ENCODE measurements around the gene ZNF442. TPM values are rescaled to one million over a fixed set of nuclear protein-coding genes. Genes with fewer than 3 reads are reported as not detected.
A peak's percentile ranks its signal among the peaks of the same experiment; 100 is the strongest.
"Not testable (repeated sequence)": the region's sequence is repeated elsewhere in the genome, so short reads cannot be mapped to it uniquely, and the experiment has no call there.

Gene ZNF442
- total RNA-seq, 1 donor from 2014 or later: 0.55 TPM

DNA sequence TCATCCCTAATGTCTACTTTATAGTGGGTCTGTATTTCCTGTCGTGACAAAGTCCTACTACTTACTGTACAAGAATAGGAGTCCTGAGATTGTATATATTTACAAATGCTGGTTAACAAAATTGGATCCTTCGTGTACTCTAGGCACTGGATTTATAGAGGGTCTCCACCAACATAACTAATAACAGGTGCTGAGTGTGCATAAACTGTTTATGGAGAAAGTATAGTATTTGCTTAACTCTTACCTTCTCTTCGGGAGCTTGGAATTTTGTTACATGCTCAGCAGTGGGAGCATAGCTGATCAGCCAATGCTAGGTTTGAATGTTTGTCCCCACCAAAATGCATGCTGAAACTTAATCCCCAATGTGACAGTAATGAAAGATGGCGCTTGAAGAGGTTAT is 12.1 kb downstream of the ZNF442 start:
- Mint-ChIP-seq H3K27me3 (ENCODE audit: low read depth) (no peaks in the 10 kb centered on the region), H3K36me3 (ENCODE audit: low read depth) (peaks cover 27% of the 10 kb centered on the region), H3K4me1 (ENCODE audit: low read depth) (no peaks in the 10 kb centered on the region), H3K9me3 (peaks cover 80% of the 10 kb centered on the region), H3K27ac (no peak overlapping the region), H3K4me3 (ENCODE audit: low read depth) (no peak overlapping the region)
- intact Hi-C loops (cut with micrococcal nuclease): no loop called here
- no peak for DNase-seq (ENCODE audit: low spot score)

DNA sequence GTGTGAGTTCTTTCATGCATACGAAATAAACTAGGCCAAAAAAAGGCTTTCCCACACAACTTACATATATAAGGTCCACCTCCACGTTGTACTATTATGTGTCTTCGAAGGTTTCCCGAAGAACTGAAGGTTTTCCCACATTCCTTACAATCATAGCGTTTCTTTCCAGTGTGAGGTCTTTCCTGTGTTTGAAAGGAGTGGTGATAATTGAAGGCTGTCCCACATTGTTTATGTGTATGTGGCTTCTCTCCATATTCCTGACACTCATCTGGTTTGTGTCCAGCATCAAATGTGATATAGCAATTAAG is 14.6 kb downstream of the ZNF442 start:
- H3K27me3 Mint-ChIP-seq (ENCODE audit: low read depth): no peaks in the 10 kb centered on the region
- H3K36me3 Mint-ChIP-seq (ENCODE audit: low read depth): peaks cover 25% of the 10 kb centered on the region
- H3K4me1 Mint-ChIP-seq (ENCODE audit: low read depth): no peaks in the 10 kb centered on the region
- H3K9me3 Mint-ChIP-seq: peaks cover 81% of the 10 kb centered on the region
- intact Hi-C loops (cut with micrococcal nuclease): no loop called here
- H3K27ac Mint-ChIP-seq: no peak overlapping the region
- H3K4me3 Mint-ChIP-seq (ENCODE audit: low read depth): no peak overlapping the region
- no peak for DNase-seq (ENCODE audit: low spot score)

DNA sequence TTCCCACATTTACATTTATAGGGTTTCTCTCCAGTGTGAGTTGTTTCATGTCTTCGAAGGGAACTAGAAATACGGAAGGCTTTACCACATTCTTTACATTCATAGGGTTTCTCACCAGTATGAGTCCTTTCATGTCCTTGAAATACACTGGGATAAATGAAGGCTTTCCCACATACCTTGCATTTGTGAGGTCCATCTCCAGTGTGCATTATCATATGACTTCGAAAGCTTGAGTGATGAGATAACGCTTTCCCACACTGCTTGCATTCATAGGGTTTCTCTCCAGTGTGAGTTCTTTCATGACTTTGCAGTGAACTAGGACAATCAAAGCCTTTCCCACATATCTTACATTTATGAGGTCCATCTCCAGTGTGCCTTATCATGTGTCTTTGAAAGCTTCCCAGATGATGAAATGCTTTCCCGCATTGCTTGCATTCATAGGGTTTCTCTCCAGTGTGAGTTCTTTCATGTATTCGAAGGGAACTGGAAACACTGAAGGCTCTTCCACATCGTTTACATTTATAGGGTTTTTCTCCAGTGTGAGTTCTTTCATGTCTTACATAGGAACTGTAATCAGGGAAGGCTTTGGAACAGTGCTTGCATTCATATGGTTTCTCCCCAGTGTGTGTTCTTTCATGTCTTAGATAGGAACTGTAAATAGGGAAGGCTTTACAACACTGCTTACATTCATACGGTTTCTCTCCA is 15.1 kb downstream of the ZNF442 start:
- no peak overlapping the region for H3K27ac Mint-ChIP-seq
- H3K4me1 Mint-ChIP-seq (ENCODE audit: low read depth): no peaks in the 10 kb centered on the region
- H3K4me3 Mint-ChIP-seq (ENCODE audit: low read depth): no peak overlapping the region
- H3K36me3 Mint-ChIP-seq (ENCODE audit: low read depth): peaks cover 25% of the 10 kb centered on the region
- DNase-seq (ENCODE audit: low spot score): no peak
- intact Hi-C loops (cut with micrococcal nuclease): no loop called here
- H3K27me3 Mint-ChIP-seq (ENCODE audit: low read depth): no peaks in the 10 kb centered on the region
- H3K9me3 Mint-ChIP-seq: peaks cover 84% of the 10 kb centered on the region

DNA sequence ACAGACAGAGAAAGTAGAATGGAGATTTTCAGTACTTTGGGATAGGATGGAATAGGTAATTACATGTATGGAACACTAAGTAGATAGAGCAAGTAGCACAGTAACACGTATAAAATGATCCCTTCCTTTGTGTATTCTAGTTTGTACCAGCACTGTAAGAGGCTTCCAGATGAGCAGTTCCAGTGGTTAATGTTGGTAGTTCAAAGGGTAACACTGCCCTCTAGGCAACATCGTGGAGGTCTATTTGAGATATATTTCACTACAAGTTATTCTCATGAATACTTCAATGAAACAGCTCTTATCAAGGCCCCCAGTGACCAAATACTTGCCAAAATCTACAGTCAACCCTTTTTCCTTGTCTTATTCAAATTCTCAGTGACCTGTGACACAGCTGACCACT is 18.6 kb downstream of the ZNF442 start:
- intact Hi-C loops (cut with micrococcal nuclease): no loop called here
- no peak for DNase-seq (ENCODE audit: low spot score)
- no peak overlapping the region for H3K4me3 Mint-ChIP-seq (ENCODE audit: low read depth)
- peaks cover 21% of the 10 kb centered on the region for H3K36me3 Mint-ChIP-seq (ENCODE audit: low read depth)
- H3K4me1 Mint-ChIP-seq (ENCODE audit: low read depth): no peaks in the 10 kb centered on the region
- H3K9me3 Mint-ChIP-seq: peaks cover 72% of the 10 kb centered on the region
- H3K27ac Mint-ChIP-seq: no peak overlapping the region
- no peaks in the 10 kb centered on the region for H3K27me3 Mint-ChIP-seq (ENCODE audit: low read depth)

DNA sequence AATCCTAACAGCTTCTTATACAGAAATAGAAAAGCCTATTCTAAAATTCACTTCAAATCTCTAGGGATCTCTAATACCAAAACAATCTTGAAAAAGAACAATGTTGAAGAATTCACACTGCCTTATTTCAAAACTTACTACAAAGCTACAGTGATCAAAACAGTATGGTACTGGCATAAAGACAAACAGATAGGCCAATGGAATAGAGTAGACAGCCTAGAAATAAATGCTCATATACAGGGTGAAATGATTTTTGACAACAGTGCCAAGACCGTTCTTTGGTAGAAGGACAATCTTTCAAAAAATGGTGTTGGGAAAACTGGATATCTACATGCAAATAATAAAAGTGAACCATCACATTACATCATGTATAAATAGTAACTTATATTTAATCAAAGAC is 20.3 kb downstream of the ZNF442 start:
- intact Hi-C loops (cut with micrococcal nuclease): no loop called here
- no peaks in the 10 kb centered on the region for H3K27me3 Mint-ChIP-seq (ENCODE audit: low read depth)

DNA sequence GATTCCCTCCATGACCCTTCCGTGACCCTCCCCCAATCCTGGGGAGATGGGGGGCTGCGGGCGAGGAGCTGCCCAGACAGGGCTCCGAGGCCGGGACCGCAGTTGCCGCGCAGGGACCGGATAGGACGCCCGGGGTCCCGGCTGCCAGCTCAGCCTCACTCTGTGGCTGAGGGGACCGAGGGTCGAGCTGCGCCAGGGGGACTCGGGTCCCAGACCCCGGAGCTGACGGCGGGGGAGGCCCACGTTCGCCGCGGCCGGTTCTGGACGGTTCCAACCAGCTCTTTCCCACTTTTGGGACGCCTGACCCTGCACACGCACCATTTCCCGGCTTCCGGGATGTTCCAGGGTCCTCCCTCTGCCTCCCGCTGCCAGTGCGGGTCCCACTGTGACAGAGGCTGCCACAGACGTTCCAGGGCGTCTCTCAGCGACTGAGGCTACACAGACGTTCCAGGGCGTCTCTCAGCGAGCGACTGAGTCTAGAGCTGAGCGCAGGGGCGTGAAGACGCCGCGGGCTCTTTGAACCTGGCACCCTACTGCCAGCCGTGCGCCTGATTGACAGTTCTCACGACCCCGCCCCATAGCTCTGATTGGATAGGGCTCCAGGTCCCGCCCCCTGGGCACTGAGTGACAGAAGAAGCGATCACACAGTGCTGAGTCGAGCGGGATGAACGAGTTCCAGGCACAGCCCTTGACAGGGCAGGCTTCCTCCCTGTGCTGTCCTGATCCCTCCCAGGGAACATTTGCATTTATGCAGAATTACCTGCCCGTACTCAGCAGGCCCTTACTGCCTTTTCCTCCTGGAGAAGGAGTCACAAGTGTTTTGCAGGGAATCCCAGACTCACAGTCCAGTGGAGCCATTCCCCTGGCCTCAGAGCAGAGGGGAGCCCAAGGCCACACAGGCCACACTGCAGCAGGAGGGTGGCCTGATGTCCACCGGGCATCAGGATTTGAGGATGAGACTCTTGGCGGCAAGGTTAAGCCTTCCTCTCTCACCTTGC is 32.0 kb downstream of the ZNF442 start, which contains the start of gene ZNF563:
Gene ZNF563 (minus strand): TSS at position 472 of the 998 bp plus-strand sequence. CDS start 151 bp downstream, at position 321.
- peak within 1 kb of the TSS; percentile 98 for H3K4me3 Mint-ChIP-seq (ENCODE audit: low read depth)
- peaks cover 6% of the 10 kb centered on the region for H3K9me3 Mint-ChIP-seq
- no peaks in the 10 kb centered on the region for H3K27me3 Mint-ChIP-seq (ENCODE audit: low read depth)

More for the DNA sequence above, 20.3 kb downstream of the ZNF442 start:
- Mint-ChIP-seq H3K4me1 (ENCODE audit: low read depth) (no peaks in the 10 kb centered on the region), H3K36me3 (ENCODE audit: low read depth) (peaks cover 9% of the 10 kb centered on the region), H3K4me3 (ENCODE audit: low read depth) (no peak overlapping the region), H3K9me3 (peaks cover 66% of the 10 kb centered on the region), H3K27ac (no peak overlapping the region)
- DNase-seq (ENCODE audit: low spot score): no peak

DNA sequence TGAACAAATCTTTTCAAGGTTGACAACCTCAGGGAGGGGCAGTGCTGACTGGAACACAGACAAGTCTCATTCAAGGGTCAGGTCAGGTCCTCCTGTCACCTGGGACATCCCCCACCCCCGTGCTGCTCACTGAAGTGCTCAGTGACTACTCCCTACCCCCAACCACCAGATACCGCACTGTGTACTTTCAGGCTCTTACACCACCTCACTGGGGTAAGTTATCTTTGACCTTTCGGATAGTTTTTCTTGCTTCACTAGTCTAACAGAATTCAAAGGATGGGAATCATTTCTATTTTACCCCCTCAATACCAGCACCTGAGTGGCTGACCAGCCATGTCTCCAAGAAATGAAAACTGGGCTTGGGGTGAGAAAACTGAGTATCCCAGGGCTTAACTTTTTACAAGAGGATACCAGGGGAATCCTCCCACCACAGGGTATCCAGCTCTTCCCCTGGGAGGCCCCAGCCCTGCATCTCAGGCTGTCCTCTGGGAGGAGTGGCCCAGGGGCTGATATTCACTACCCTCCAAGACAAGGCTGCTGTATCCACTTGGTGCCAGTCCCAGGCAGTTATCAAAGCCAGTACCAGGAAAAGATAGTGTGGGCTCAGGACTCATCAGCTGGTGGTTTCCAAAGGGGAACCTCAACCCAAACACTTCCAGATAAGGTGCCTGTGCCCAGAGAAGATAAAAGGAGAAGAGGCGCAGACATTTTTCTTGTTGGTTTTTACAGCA is 34.1 kb downstream of the ZNF442 start:
- Mint-ChIP-seq H3K4me1 (ENCODE audit: low read depth) (peaks cover 32% of the 10 kb centered on the region), H3K4me3 (ENCODE audit: low read depth) (peak overlapping the region; percentile 98), H3K9me3 (peaks cover 19% of the 10 kb centered on the region), H3K27me3 (ENCODE audit: low read depth) (no peaks in the 10 kb centered on the region), H3K27ac (peak overlapping the region; percentile 80), H3K36me3 (ENCODE audit: low read depth) (peaks cover 19% of the 10 kb centered on the region)
- intact Hi-C loops (cut with micrococcal nuclease): loop anchor here (1.0 to 5.0 kb wide), 4 partner anchors 34 to 221 kb away; partner anchors contain the start of genes ZNF442, ZNF564 and ZNF799
- DNase-seq (ENCODE audit: low spot score): peak; percentile 11

More for the DNA sequence above, 32.0 kb downstream of the ZNF442 start, which contains the start of gene ZNF563:
- Mint-ChIP-seq H3K36me3 (ENCODE audit: low read depth) (peaks cover 6% of the 10 kb centered on the region), H3K27ac (peak within 1 kb of the TSS; percentile 97), H3K4me1 (ENCODE audit: low read depth) (peaks cover 32% of the 10 kb centered on the region)
- intact Hi-C loops (cut with micrococcal nuclease): loop anchor here (1.0 to 5.0 kb wide), 4 partner anchors 39 to 219 kb away; partner anchors contain the start of genes ZNF44, ZNF443, ZNF564 and ZNF799
- peak; percentile 97 for DNase-seq (ENCODE audit: low spot score)

DNA sequence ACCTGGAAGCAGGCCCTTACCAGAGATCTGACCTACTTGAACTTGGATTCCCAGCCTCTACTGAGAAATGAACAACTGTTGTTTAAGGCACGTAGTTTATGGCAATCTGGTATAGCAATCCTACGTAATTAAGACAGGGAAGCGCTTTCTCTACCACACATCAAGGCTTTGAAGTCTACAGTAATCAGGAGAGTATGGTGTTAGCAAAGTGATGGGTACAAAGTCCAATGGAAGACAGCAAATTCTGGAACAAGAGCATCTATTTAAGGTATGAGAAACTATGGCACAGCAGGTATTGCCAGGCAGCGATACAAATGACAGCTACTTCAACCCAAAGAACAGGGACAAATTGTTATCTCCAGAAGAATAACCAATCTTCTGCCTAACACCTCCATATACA is 35.1 kb downstream of the ZNF442 start:
- peaks cover 29% of the 10 kb centered on the region for H3K36me3 Mint-ChIP-seq (ENCODE audit: low read depth)
- intact Hi-C loops (cut with micrococcal nuclease): loop anchor here (5.0 kb wide), 2 partner anchors 72 to 222 kb away; partner anchors contain the start of genes ZNF564 and ZNF799
- H3K9me3 Mint-ChIP-seq: peaks cover 30% of the 10 kb centered on the region
- H3K4me3 Mint-ChIP-seq (ENCODE audit: low read depth): no peak overlapping the region
- no peak overlapping the region for H3K27ac Mint-ChIP-seq
- H3K27me3 Mint-ChIP-seq (ENCODE audit: low read depth): no peaks in the 10 kb centered on the region
- DNase-seq (ENCODE audit: low spot score): no peak
- peaks cover 32% of the 10 kb centered on the region for H3K4me1 Mint-ChIP-seq (ENCODE audit: low read depth)

DNA sequence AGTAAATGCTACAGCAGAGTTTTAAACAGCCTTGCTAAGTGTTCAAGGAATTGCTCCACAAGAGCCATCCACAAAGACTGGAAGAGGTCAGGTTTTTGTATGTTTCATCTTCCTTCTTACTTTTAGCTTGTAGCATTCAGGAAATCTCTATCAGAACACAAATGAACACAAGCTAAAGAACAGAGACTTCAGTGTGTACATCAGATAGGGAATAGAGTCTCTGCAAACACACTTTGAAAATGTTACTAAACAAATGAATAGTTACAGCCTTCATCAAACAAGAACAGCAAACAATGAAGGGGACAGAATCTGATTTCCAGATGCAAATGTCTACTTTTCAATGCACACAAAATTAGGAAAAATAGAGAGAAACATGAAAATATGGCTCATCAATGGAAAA is 39.8 kb downstream of the ZNF442 start:
- H3K27ac Mint-ChIP-seq: no peak overlapping the region
- no peak overlapping the region for H3K4me3 Mint-ChIP-seq (ENCODE audit: low read depth)
- peaks cover 8% of the 10 kb centered on the region for H3K4me1 Mint-ChIP-seq (ENCODE audit: low read depth)
- H3K9me3 Mint-ChIP-seq: peaks cover 58% of the 10 kb centered on the region
- intact Hi-C loops (cut with micrococcal nuclease): no loop called here
- peaks cover 70% of the 10 kb centered on the region for H3K36me3 Mint-ChIP-seq (ENCODE audit: low read depth)
- no peak for DNase-seq (ENCODE audit: low spot score)
- no peaks in the 10 kb centered on the region for H3K27me3 Mint-ChIP-seq (ENCODE audit: low read depth)

DNA sequence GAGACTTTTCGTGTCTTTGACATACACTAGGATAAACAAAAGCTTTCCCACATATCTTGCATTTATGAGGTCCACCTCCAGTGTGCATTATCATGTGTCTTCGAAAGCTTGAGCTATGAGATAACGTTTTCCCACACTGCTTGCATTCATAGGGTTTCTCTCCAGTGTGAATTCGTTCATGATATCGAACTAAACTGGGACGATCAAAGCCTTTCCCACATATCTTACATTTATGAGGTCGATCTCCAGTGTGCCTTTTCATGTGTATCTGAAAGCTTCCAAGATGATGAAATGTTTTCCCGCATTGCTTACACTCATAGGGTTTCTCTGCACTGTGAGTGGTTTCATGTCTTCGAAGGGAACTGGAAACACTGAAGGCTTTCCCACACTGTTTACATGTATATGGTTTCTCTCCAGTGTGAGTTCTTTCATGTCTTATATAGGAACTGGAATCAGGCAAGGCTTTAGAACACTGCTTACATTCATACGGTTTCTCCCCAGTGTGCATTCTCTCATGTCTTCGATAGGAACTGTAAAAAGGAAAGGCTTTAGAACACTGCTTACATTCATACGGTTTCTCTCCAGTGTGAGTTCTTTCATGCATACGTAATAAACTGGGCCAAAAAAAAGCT is 46.6 kb downstream of the ZNF442 start:
- Mint-ChIP-seq H3K4me3 (ENCODE audit: low read depth) (no peak overlapping the region), H3K27ac (no peak overlapping the region), H3K27me3 (ENCODE audit: low read depth) (no peaks in the 10 kb centered on the region), H3K4me1 (ENCODE audit: low read depth) (no peaks in the 10 kb centered on the region), H3K36me3 (ENCODE audit: low read depth) (peaks cover 77% of the 10 kb centered on the region), H3K9me3 (peaks cover 67% of the 10 kb centered on the region)
- intact Hi-C loops (cut with micrococcal nuclease): no loop called here
- no peak for DNase-seq (ENCODE audit: low spot score)

DNA sequence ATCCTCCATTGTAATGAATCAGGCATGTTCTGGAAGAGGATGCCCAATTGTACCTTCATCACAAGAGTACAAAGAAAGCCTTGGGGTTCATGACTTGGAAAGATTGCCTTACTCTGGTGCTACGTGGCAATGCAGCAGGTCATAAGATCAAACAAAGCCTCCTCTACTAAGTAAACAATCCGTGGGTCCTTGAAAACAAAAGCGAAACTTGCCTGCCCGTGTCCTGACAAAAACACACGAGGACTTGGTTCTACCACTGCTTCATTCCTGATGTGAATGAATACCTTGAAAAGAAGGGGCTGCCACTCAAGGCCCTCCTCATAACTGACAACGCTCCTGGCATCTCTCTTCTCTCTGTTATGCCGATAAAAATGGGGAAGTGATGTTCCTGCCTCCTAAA is 50.9 kb downstream of the ZNF442 start:
- H3K9me3 Mint-ChIP-seq: peaks cover 54% of the 10 kb centered on the region
- H3K4me1 Mint-ChIP-seq (ENCODE audit: low read depth): no peaks in the 10 kb centered on the region
- H3K4me3 Mint-ChIP-seq (ENCODE audit: low read depth): no peak overlapping the region
- no peak overlapping the region for H3K27ac Mint-ChIP-seq
- H3K36me3 Mint-ChIP-seq (ENCODE audit: low read depth): peaks cover 46% of the 10 kb centered on the region
- intact Hi-C loops (cut with micrococcal nuclease): no loop called here
- no peak for DNase-seq (ENCODE audit: low spot score)
- no peaks in the 10 kb centered on the region for H3K27me3 Mint-ChIP-seq (ENCODE audit: low read depth)

DNA sequence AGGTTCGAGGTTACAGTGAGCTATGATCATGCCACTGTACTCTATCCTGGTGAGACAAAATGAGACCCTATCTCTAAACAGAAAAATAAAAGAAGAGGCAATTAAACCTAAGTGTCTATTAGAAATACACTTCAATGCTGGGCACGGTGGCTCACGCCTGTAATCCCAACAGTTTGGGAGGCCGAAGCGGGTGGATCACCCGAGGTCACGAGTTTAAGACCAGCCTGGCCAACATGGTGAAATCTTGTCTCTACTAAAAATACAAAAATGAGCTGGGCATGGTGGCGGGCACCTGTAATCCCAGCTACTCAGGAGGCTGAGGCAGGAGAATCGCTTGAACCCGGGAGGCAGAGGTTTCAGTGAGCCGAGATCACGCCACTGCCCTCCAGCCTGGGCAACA is 56.6 kb downstream of the ZNF442 start:
- DNase-seq (ENCODE audit: low spot score); intact Hi-C loops (cut with micrococcal nuclease); H3K4me3 Mint-ChIP-seq (ENCODE audit: low read depth); H3K27ac Mint-ChIP-seq; H3K27me3 Mint-ChIP-seq (ENCODE audit: low read depth); H3K4me1 Mint-ChIP-seq (ENCODE audit: low read depth): not testable (repeated sequence)
- Mint-ChIP-seq H3K9me3 (peaks cover 29% of the 10 kb centered on the region), H3K36me3 (ENCODE audit: low read depth) (peaks cover 19% of the 10 kb centered on the region)

Measured in activated T-helper 2 cell treated with anti-CD3 and anti-CD28 coated beads, Interferon-gamma antibody, Interleukin-2, Interleukin-4, amounts not matched to agents 10 μg/mL and 5 μg/mL and 100 μg/mL, durations not matched to agents 14 hours and 24 hours and 36 hours (primary cell).